ENCODE data around the gene ADGRD1.

The ADGRD1 gene

DNA sequence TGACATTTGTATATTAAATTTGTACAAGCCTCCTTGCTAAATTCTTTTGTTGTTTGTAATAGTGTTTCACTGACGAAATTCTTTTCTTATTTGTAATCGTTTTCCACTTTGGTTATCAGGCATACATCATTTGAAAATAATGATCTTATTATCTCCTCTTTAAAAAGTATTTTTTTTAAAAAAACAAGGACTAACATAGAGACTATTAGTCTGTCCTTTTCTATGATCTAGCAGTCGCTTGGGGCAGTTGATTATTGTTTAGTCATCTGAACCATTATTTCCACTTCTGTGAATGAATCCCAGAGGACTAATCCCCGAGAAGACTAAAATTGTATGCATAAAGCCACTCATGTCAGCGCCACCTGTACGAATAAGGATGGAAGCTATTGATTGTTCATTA, 11.5 kb downstream of the ADGRD1 start:
- DNase-seq: no peak

- DNase-seq: no peak
These were observed 12.0 kb downstream of the ADGRD1 start for GRCh38 chr12:130965668-130966067.

DNA sequence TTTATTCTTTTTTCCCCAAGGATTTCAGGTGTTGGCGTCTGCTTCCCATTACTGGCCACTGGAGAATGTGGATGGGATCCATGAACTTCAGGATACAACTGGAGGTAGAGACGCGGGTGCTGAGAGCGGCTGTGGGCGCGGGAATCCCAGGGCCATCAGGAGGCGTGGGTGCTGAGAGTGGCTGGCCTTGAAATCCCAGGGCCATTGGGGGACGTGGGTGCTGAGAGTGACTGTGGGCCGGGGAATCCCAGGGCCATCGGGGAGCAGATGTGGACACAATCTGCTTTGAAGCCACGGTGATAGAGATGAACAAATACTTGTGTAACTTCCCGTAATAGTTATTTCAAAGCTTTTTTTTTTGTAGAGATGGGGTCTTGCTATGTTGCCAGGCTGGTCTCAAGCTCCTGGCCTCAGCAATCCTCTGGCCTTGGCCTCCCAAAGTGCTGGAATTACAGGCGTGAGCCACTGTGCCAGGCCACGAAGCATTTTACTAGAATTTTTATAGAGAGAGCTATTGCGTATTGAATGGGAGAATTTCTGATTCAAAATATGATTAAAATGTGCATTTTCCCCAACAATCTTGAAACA, 12.8 kb downstream of the ADGRD1 start:
- DNase-seq: no peak

GRCh38 chr12:130967636-130968035, 13.9 kb downstream of the ADGRD1 start:
- DNase-seq: no peak

GRCh38 chr12:130968611-130969010, 14.9 kb downstream of the ADGRD1 start:
- no peak for DNase-seq

DNA sequence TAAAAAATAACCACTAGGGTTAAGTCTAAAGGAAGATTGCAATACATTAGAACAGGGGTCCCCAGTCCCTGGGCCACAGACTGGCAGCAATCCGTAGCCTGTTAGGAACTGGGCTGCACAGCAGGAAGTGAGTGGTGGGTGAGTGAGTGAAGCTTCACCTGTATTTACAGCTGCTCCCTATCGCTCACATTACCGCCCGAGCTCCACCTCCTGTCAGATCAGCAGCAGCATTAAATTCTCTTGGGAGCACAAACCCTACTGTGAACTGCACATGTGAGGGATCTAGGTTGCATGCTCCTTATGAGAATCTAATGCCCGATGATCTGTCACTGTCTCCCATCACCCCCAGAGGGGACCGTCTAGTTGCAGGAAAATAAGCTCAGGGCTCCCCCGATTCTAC, 15.5 kb downstream of the ADGRD1 start:
- no peak for DNase-seq

- DNase-seq: no peak
These were observed 16.6 kb downstream of the ADGRD1 start for GRCh38 chr12:130970165-130970907.

DNA sequence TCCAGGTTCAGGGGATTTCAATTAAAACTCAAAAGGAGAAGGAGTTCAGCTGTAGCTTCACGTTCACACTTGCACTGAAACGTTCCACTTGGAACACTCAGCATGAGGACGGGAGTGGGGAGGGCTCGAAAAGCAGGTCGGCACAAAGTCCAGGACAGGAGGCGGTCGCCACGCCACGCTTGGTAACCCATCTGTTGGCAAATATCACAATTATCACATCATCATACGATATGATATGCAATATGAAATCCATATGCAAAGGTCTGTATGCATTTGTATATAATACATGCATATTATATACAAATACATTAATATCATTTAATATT, 17.2 kb downstream of the ADGRD1 start:
- DNase-seq: no peak

DNA sequence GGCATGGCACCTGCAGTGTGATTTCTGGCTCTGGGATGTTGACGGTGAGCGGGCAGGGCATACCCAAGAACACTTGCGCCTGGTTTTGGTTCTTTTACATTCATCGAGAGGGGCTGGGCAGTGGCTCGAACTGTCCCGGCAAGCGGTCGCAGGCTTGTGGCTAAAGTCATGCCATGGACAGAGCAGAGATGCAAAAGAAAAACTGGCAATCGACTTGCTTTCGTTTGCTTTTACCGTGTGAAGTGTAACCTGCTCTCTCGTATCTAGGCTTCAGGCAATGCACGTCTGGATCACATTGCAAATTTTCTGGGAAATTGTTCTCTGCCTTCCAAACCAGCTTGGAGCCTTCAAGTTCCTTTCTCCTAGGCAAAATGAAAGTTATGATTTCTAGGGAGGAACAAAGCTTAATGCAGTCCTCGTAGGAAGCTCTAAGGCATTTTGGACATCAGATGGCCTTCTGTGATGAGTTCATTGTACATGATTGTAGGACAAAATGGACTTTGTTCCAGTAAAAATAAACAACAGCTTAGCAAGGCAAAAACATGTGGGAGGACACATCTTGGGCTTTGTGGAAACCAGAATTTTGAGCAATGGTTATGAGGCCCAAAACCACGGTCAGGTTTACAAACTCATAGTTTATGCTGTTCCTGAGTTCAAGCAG, 18.3 kb downstream of the ADGRD1 start:
- DNase-seq: no peak

- DNase-seq: no peak
These were observed 18.9 kb downstream of the ADGRD1 start for GRCh38 chr12:130972586-130972950.

GRCh38 chr12:130973109-130973508, 19.4 kb downstream of the ADGRD1 start:
- no peak for DNase-seq

DNA sequence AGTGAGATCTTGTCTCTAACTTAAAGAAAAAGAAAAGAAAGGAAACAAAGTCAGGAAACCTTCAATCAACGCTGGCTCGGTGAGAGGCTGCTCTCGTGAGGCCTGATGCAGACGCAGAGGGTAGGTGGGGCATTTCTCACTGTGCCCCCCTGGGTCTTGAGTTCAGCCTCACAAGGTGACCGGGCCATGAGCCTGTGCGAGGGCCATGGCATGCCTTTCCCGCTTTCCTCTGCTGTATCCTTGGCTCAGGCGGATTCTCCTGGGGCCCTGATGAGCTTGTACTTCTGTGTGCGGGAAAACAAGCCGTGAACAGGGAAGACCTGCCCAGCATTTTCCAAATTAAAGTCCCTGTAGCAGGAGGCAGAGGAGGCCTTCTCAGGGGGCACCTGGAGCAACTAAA, 20.2 kb downstream of the ADGRD1 start:
- no peak for DNase-seq

DNA sequence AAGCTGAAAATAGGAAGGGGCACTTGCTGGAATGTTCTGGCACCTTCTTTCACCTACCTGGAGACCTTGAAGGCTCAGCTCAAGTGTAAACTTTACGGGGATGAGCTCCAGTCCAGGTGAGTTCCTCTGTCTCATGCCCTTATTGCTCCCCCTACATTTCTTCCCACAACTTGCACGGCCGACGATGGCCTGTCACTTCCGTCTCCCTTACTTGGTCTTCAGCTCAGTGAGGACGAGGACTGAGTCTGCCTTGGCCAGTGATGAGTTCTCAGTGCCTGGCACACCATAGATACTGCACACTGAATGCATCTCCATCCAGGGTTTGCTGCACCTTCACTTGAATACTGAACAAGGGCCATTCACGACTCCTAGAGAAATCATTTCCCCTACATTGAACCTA, 21.4 kb downstream of the ADGRD1 start:
- no peak for DNase-seq

DNA sequence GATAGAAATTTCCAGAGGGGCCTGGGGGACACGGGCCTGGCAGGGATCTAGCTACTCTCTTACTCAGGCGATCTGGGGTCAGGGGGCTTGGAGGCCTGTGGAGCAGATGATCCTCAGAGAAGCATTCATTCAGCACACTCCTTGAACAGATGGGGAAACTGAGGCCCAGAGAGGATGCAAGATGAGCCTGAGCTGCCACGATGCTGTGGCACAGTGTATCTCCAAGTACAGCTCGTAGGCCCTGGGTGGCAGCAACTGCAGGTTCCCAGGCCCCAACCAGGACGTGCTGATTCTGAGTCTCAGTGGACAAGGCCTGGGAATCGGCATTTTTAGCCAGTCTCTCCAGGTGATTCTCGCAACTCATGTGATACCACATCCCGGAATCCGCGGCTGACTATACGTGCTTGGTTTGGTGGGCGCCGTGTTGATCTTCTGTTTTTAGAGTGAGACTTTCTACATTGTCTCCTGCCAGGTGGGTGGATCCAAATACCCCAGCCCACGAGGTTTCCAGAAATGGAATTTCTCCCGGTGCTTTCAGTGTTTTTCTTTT, 22.5 kb downstream of the ADGRD1 start:
- DNase-seq: no peak

GRCh38 chr12:130977046-130977742, 23.5 kb downstream of the ADGRD1 start:
- no peak for DNase-seq

GRCh38 chr12:130977743-130978095, 24.0 kb downstream of the ADGRD1 start:
- DNase-seq: peak in 1 of 56 donors; percentile 6

- no peak for DNase-seq
These were observed 25.1 kb downstream of the ADGRD1 start for GRCh38 chr12:130978785-130979184.

- no peak for DNase-seq
These were observed 27.5 kb downstream of the ADGRD1 start for GRCh38 chr12:130981074-130981742.

DNA sequence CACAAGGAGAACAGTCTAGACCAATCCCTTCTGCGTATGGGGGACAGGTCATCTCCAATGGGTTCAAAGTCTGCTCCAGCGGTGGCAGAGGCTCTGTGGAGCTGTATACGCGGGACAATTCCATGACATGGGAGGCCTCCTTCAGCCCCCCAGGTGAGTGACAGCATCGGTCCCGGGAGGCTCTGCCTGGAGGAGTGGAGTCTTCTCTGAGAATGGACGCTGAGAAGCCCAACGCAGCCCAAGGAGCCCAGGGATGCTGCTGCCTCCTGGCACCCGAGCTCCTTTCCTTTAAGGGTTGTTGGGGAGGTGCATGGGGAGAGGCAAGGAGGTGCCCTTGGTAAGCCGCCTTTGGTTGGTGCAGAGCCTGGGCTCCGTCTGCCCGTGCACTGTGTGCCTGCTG, 28.2 kb downstream of the ADGRD1 start:
- no peak for DNase-seq

DNA sequence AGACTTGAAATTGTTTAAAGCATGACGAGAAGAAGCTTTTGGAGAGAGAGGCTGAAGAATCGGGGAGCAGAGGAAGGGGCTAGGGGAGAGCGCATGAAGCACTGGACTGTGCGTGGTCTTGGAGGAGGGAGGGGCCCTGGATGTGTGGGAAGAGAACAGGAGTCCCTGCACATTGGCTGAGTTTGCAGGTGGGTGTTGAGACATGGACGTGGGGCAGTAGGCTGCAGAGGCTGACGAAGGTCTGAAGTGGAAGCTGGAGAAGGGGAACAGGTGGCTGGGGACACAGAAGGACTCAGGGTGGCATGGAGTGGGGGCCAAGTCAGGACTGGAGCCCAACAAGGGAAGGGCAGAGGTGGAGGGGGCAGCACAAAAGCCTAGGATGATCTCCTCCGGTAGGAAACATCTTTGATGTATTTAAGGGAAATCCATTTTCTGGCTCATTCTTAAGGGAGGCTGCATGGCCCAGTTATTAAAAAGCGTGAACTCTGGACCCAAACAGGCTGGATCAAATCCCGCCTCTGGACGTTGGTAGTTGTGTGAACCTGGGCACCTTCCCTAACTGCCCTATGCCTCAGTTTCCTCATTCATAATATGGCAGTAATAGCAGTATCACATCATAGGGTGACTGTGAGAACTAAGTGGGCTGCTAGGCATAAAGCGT, 29.0 kb downstream of the ADGRD1 start:
- no peak for DNase-seq

All from nucleus accumbens (tissue), 56 donors.